ENCODE data around the gene CFAP44.
A peak's percentile ranks its signal among the peaks of the same experiment; 100 is the strongest.
"Not testable (repeated sequence)": the region's sequence is repeated elsewhere in the genome, so short reads cannot be mapped to it uniquely, and the experiment has no call there.

The CFAP44 gene

GRCh38 chr3:113441051-113441770 is at the start of gene CFAP44:
TSS of gene CFAP44 (minus strand) at chr3:113441493. CDS start at chr3:113433664, 7,829 bp downstream.
- Histone ChIP-seq H3K9ac (ENCODE audit: low read length) (no peak within 1 kb of the TSS), H3K4me1 (ENCODE audit: control insufficient read depth, insufficient read depth, low read length) (no peaks in the 10 kb centered on the region), H3K4me3 (ENCODE audit: low read depth, low read length) (peak within 1 kb of the TSS; percentile 56), H3K27ac (ENCODE audit: low read depth, low read length) (no peak within 1 kb of the TSS), H3K27me3 (ENCODE audit: control insufficient read depth, insufficient read depth, low read length) (no peaks in the 10 kb centered on the region), H3K36me3 (ENCODE audit: control insufficient read depth, insufficient read depth, low read length) (0 out of 2 replicates have a peak, but pooled peaks cover 3% of the 10 kb centered on the region), H3K9me3 (ENCODE audit: control insufficient read depth, insufficient read depth, low read depth, low read length) (no peaks in the 10 kb centered on the region)

GRCh38 chr3:113485161-113485609 is 43.9 kb upstream of the CFAP44 start:
- Histone ChIP-seq H3K9ac (ENCODE audit: low read length) (peak overlapping the region; percentile 43), H3K27me3 (ENCODE audit: control insufficient read depth, insufficient read depth, low read length) (no peaks in the 10 kb centered on the region), H3K4me1 (ENCODE audit: control insufficient read depth, insufficient read depth, low read length) (no peaks in the 10 kb centered on the region), H3K27ac (ENCODE audit: low read depth, low read length) (no peak overlapping the region), H3K4me3 (ENCODE audit: low read depth, low read length) (no peak overlapping the region), H3K36me3 (ENCODE audit: control insufficient read depth, insufficient read depth, low read length) (no peaks in the 10 kb centered on the region; the same call in 1 of the 2 replicates), H3K9me3 (ENCODE audit: control insufficient read depth, insufficient read depth, low read depth, low read length) (peaks cover 3% of the 10 kb centered on the region; the same call in 1 of the 2 replicates)

GRCh38 chr3:113468539-113468938 is 27.2 kb upstream of the CFAP44 start:
- H3K4me1 ChIP-seq (ENCODE audit: control insufficient read depth, insufficient read depth, low read length), result no peaks in the 10 kb centered on the region; the same call in 1 of the 2 replicates
- peaks cover 18% of the 10 kb centered on the region for H3K36me3 ChIP-seq (ENCODE audit: control insufficient read depth, insufficient read depth, low read length)
- peaks cover 2% of the 10 kb centered on the region; the same call in 1 of the 2 replicates for H3K9me3 ChIP-seq (ENCODE audit: control insufficient read depth, insufficient read depth, low read depth, low read length)
- no peak overlapping the region for H3K4me3 ChIP-seq (ENCODE audit: low read depth, low read length)
- no peak overlapping the region for H3K27ac ChIP-seq (ENCODE audit: low read depth, low read length)
- no peak overlapping the region for H3K9ac ChIP-seq (ENCODE audit: low read length)
- H3K27me3 ChIP-seq (ENCODE audit: control insufficient read depth, insufficient read depth, low read length), result no peaks in the 10 kb centered on the region

- H3K27ac ChIP-seq (ENCODE audit: low read depth, low read length), result no peak overlapping the region
- no peak overlapping the region for H3K9ac ChIP-seq (ENCODE audit: low read length)
- no peaks in the 10 kb centered on the region for H3K9me3 ChIP-seq (ENCODE audit: control insufficient read depth, insufficient read depth, low read depth, low read length)
- H3K27me3 ChIP-seq (ENCODE audit: control insufficient read depth, insufficient read depth, low read length), result no peaks in the 10 kb centered on the region
- peaks cover 35% of the 10 kb centered on the region for H3K36me3 ChIP-seq (ENCODE audit: control insufficient read depth, insufficient read depth, low read length)
- H3K4me3 ChIP-seq (ENCODE audit: low read depth, low read length), result no peak overlapping the region
- H3K4me1 ChIP-seq (ENCODE audit: control insufficient read depth, insufficient read depth, low read length), result no peaks in the 10 kb centered on the region
Measured at GRCh38 chr3:113461488-113461887, 20.2 kb upstream of the CFAP44 start.

- not testable (repeated sequence) for H3K9ac ChIP-seq (ENCODE audit: low read length); H3K27ac ChIP-seq (ENCODE audit: low read depth, low read length); H3K4me1 ChIP-seq (ENCODE audit: control insufficient read depth, insufficient read depth, low read length); H3K4me3 ChIP-seq (ENCODE audit: low read depth, low read length); H3K9me3 ChIP-seq (ENCODE audit: control insufficient read depth, insufficient read depth, low read depth, low read length); H3K27me3 ChIP-seq (ENCODE audit: control insufficient read depth, insufficient read depth, low read length)
- H3K36me3 ChIP-seq (ENCODE audit: control insufficient read depth, insufficient read depth, low read length), result peaks cover 38% of the 10 kb centered on the region
Measured at GRCh38 chr3:113458554-113458953, 17.3 kb upstream of the CFAP44 start.

- no peak overlapping the region for H3K9ac ChIP-seq (ENCODE audit: low read length)
- no peaks in the 10 kb centered on the region for H3K9me3 ChIP-seq (ENCODE audit: control insufficient read depth, insufficient read depth, low read depth, low read length)
- H3K4me3 ChIP-seq (ENCODE audit: low read depth, low read length), result no peak overlapping the region
- no peaks in the 10 kb centered on the region for H3K4me1 ChIP-seq (ENCODE audit: control insufficient read depth, insufficient read depth, low read length)
- no peaks in the 10 kb centered on the region for H3K27me3 ChIP-seq (ENCODE audit: control insufficient read depth, insufficient read depth, low read length)
- peaks cover 31% of the 10 kb centered on the region for H3K36me3 ChIP-seq (ENCODE audit: control insufficient read depth, insufficient read depth, low read length)
- H3K27ac ChIP-seq (ENCODE audit: low read depth, low read length), result no peak overlapping the region
Measured at GRCh38 chr3:113455446-113455845, 14.2 kb upstream of the CFAP44 start.

GRCh38 chr3:113454630-113455029 is 13.3 kb upstream of the CFAP44 start:
- Histone ChIP-seq H3K4me3 (ENCODE audit: low read depth, low read length) (no peak overlapping the region), H3K27me3 (ENCODE audit: control insufficient read depth, insufficient read depth, low read length) (no peaks in the 10 kb centered on the region), H3K9ac (ENCODE audit: low read length) (no peak overlapping the region), H3K36me3 (ENCODE audit: control insufficient read depth, insufficient read depth, low read length) (peaks cover 27% of the 10 kb centered on the region), H3K9me3 (ENCODE audit: control insufficient read depth, insufficient read depth, low read depth, low read length) (no peaks in the 10 kb centered on the region), H3K4me1 (ENCODE audit: control insufficient read depth, insufficient read depth, low read length) (no peaks in the 10 kb centered on the region), H3K27ac (ENCODE audit: low read depth, low read length) (no peak overlapping the region)

DNA sequence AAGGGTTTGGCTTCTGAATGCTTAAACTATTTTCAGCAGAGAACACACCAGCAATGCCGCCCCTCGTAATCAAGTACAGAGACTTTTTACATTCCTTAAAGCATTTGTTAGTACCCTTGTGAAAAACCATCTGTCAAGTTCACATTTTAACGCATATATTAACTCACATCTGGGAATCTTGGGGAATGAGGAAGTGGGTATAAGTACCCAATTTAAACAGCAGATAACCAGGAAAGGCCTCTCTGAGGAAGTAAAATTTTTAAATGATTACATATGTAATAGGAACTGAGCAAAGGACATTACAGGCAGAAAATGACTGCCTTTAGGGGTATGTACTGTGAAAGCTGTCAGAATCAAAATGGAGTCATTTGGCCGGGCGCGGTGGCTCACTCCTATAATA is 12.8 kb upstream of the CFAP44 start:
- no peak overlapping the region for H3K9ac ChIP-seq (ENCODE audit: low read length)
- no peak overlapping the region for H3K27ac ChIP-seq (ENCODE audit: low read depth, low read length)
- no peaks in the 10 kb centered on the region for H3K9me3 ChIP-seq (ENCODE audit: control insufficient read depth, insufficient read depth, low read depth, low read length)
- H3K4me3 ChIP-seq (ENCODE audit: low read depth, low read length), result no peak overlapping the region
- no peaks in the 10 kb centered on the region for H3K4me1 ChIP-seq (ENCODE audit: control insufficient read depth, insufficient read depth, low read length)
- H3K27me3 ChIP-seq (ENCODE audit: control insufficient read depth, insufficient read depth, low read length), result no peaks in the 10 kb centered on the region
- H3K36me3 ChIP-seq (ENCODE audit: control insufficient read depth, insufficient read depth, low read length), result peaks cover 27% of the 10 kb centered on the region

DNA sequence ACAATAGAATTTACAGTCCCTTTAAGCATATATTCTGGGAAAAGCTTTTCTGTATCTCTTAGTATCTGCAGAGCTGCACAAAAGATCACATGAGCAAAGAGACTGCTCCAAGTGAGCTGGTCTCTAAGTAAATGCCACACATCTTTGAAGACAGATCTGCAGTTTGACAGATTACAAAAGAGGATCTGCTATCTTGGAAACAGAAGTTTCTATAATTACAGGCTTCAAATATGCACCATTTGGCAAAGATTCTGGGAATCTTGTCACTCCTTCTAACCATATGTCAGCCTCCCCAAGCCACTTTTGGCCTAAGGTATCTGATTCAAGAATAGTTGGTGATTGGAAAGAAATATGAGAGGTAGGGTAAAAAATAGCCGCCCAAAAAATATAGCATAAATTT is 9.6 kb upstream of the CFAP44 start:
- Histone ChIP-seq H3K9me3 (ENCODE audit: control insufficient read depth, insufficient read depth, low read depth, low read length) (no peaks in the 10 kb centered on the region), H3K27me3 (ENCODE audit: control insufficient read depth, insufficient read depth, low read length) (no peaks in the 10 kb centered on the region), H3K4me1 (ENCODE audit: control insufficient read depth, insufficient read depth, low read length) (no peaks in the 10 kb centered on the region), H3K27ac (ENCODE audit: low read depth, low read length) (no peak overlapping the region), H3K4me3 (ENCODE audit: low read depth, low read length) (no peak overlapping the region), H3K9ac (ENCODE audit: low read length) (no peak overlapping the region), H3K36me3 (ENCODE audit: control insufficient read depth, insufficient read depth, low read length) (peaks cover 22% of the 10 kb centered on the region)

DNA sequence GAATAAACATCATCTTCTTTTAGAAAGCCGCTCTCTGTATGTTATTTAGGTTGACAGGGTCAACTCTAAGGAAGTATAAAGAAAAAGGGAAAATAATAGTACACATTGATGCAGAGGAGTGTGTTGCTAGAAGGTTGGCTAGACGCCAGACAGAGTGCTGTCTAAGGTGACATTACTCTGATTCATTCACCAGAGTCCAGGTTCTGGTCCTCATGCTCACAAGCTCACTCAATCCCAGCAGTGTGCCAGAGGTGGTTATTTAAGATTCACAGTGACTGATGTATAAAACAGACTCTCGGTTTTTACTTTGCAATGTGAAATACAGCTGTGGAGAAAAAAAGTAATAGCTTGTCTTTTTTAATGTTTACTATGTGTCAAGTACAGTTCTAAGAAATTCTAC is 1.7 kb downstream of the CFAP44 start:
- Histone ChIP-seq H3K36me3 (ENCODE audit: control insufficient read depth, insufficient read depth, low read length) (no peaks in the 10 kb centered on the region), H3K9me3 (ENCODE audit: control insufficient read depth, insufficient read depth, low read depth, low read length) (no peaks in the 10 kb centered on the region), H3K4me1 (ENCODE audit: control insufficient read depth, insufficient read depth, low read length) (no peaks in the 10 kb centered on the region), H3K27ac (ENCODE audit: low read depth, low read length) (no peak overlapping the region), H3K4me3 (ENCODE audit: low read depth, low read length) (no peak overlapping the region), H3K9ac (ENCODE audit: low read length) (no peak overlapping the region), H3K27me3 (ENCODE audit: control insufficient read depth, insufficient read depth, low read length) (no peaks in the 10 kb centered on the region)

DNA sequence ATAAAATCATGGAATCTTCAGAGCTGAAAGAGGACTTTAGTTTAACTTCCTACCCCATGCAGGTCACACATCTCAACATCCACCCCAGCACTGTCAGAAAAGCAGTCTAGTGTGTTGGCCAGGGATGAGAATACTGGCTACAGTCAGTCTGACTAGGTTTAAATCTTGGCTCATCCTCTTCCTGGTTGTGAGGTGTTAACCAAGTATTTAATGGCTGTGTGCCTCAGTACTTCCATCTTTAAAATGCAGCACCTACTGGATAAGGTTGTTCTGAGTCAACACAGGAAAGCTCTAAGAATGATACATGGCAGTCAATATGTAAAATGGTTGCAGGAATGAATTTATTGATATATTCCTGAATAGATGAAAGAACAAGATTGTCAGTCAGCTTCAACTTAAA is 3.1 kb downstream of the CFAP44 start:
- no peak overlapping the region for H3K9ac ChIP-seq (ENCODE audit: low read length)
- no peaks in the 10 kb centered on the region for H3K27me3 ChIP-seq (ENCODE audit: control insufficient read depth, insufficient read depth, low read length)
- no peak overlapping the region for H3K4me3 ChIP-seq (ENCODE audit: low read depth, low read length)
- H3K36me3 ChIP-seq (ENCODE audit: control insufficient read depth, insufficient read depth, low read length), result no peaks in the 10 kb centered on the region
- H3K4me1 ChIP-seq (ENCODE audit: control insufficient read depth, insufficient read depth, low read length), result no peaks in the 10 kb centered on the region
- no peaks in the 10 kb centered on the region for H3K9me3 ChIP-seq (ENCODE audit: control insufficient read depth, insufficient read depth, low read depth, low read length)
- no peak overlapping the region for H3K27ac ChIP-seq (ENCODE audit: low read depth, low read length)
